ENCODE results near the gene LDLRAD2.

The LDLRAD2 gene

GRCh38 chr1:21867451-21867996 is 55.5 kb downstream of the LDLRAD2 start:
- Histone ChIP-seq H3K27me3 (replicated peaks in 2 of 5; ENCODE audit: control insufficient read depth in 4 of 5, insufficient read depth in 5 of 5, low read length in 4 of 5) (no peaks in the 10 kb centered on the region), H3K36me3 (ENCODE audit: control insufficient read depth in 4 of 4, insufficient read depth in 4 of 4, low read length in 3 of 4) (peaks cover 2 to 43% (median 15%) of the 10 kb centered on the region in 4 experiments), H3K27ac (ENCODE audit: insufficient read depth in 1 of 2, low read depth in 1 of 2, low read length in 2 of 2, poor library complexity in 1 of 2, severe bottlenecking in 2 of 2) (no peak overlapping the region), H3K4me1 (ENCODE audit: control extremely low read depth in 1 of 4, control insufficient read depth in 4 of 4, insufficient read depth in 4 of 4, low read length in 3 of 4) (peaks cover 0 to 13% (median 10%) of the 10 kb centered on the region in 4 experiments), H3K4me3 (ENCODE audit: control insufficient read depth in 1 of 7, extremely low read depth in 1 of 7, insufficient read depth in 4 of 7, low read depth in 2 of 7, low read length in 6 of 7) (no peak overlapping the region), H3K9me3 (ENCODE audit: control extremely low read depth in 1 of 5, control insufficient read depth in 4 of 5, insufficient read depth in 2 of 5, low read depth in 1 of 5, low read length in 4 of 5) (no peaks in the 10 kb centered on the region)
- WGBS (ENCODE audit: insufficient coverage): no CpG with 5 or more reads among the region's 5 CpGs
- CTCF ChIA-PET: interaction anchor here (0.7 to 2.3 kb wide), 6 partner anchors 15 to 97 kb away, joined by 3 to 9 read pairs (median 3); no protein-coding TSS in a partner anchor
- POLR2A ChIA-PET: no interaction called here
- no peak for DNase-seq

DNA sequence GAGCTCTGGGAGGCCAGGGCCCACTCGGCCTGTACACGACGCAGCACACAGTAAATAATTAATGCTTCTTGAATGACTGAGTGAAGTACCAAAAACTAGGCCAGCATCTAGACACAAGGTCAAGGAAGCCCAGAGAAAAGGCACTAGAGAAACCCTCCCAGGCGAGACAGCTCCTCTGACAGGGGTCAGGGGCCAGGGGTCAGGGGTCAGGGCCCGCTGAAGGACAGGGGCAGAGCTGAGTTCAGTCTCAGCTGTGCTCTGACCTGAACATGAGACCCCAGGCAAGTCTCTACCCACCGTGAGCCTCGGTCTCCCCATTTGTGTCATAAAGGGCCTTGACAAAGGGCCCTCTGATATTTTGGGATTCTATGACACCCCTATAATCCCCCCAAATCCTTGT is 56.4 kb downstream of the LDLRAD2 start:
- H3K9me3 ChIP-seq (ENCODE audit: control extremely low read depth in 1 of 5, control insufficient read depth in 4 of 5, insufficient read depth in 2 of 5, low read depth in 1 of 5, low read length in 4 of 5): no peaks in the 10 kb centered on the region
- POLR2A ChIA-PET: no interaction called here
- H3K27me3 ChIP-seq (replicated peaks in 2 of 5; ENCODE audit: control insufficient read depth in 4 of 5, insufficient read depth in 5 of 5, low read length in 4 of 5): no peaks in the 10 kb centered on the region
- DNase-seq: no peak
- 98% methylated on average over 7 of the region's 7 CpGs for WGBS (ENCODE audit: insufficient coverage)
- no peak overlapping the region for H3K4me3 ChIP-seq (ENCODE audit: control insufficient read depth in 1 of 7, extremely low read depth in 1 of 7, insufficient read depth in 4 of 7, low read depth in 2 of 7, low read length in 6 of 7)
- peaks cover 0 to 13% (median 10%) of the 10 kb centered on the region in 4 experiments for H3K4me1 ChIP-seq (ENCODE audit: control extremely low read depth in 1 of 4, control insufficient read depth in 4 of 4, insufficient read depth in 4 of 4, low read length in 3 of 4)
- CTCF ChIA-PET: interaction anchor here (1.3 to 2.3 kb wide), 2 partner anchors 45 to 96 kb away, joined by 3 to 9 read pairs; no protein-coding TSS in a partner anchor
- peaks cover 2 to 48% (median 14%) of the 10 kb centered on the region in 4 experiments for H3K36me3 ChIP-seq (ENCODE audit: control insufficient read depth in 4 of 4, insufficient read depth in 4 of 4, low read length in 3 of 4)
- H3K27ac ChIP-seq (ENCODE audit: insufficient read depth in 1 of 2, low read depth in 1 of 2, low read length in 2 of 2, poor library complexity in 1 of 2, severe bottlenecking in 2 of 2): no peak overlapping the region

DNA sequence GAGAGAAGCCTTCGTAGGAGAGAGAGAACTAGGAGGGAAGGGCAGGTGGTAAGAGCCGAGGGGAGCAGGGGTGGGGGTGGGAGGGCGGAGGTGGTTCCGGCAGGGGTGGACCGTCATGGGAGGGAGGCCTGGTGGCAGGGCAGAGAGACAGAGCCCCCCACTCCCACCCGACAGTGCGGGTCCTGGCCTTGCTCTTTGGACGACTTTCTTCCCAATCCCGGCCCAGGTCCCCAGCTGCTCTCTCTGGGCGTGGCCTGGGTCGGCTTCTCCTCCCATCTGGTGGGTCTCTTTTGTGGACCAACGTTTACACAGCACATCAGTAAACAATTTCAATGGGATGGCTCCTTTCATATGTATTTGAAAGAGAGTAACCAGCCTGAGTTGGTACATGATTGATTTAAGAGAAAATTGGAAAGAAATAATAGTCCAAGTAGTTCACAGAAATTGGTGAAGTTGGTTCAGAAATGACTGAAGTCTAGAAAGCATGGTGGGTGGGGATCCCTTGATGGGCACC is 56.9 kb downstream of the LDLRAD2 start:
- Histone ChIP-seq H3K4me3 (ENCODE audit: control insufficient read depth in 1 of 7, extremely low read depth in 1 of 7, insufficient read depth in 4 of 7, low read depth in 2 of 7, low read length in 6 of 7) (no peak overlapping the region), H3K27ac (ENCODE audit: insufficient read depth in 1 of 2, low read depth in 1 of 2, low read length in 2 of 2, poor library complexity in 1 of 2, severe bottlenecking in 2 of 2) (no peak overlapping the region), H3K27me3 (replicated peaks in 2 of 5; ENCODE audit: control insufficient read depth in 4 of 5, insufficient read depth in 5 of 5, low read length in 4 of 5) (no peaks in the 10 kb centered on the region), H3K4me1 (ENCODE audit: control extremely low read depth in 1 of 4, control insufficient read depth in 4 of 4, insufficient read depth in 4 of 4, low read length in 3 of 4) (peaks cover 0 to 13% (median 10%) of the 10 kb centered on the region in 4 experiments), H3K9me3 (ENCODE audit: control extremely low read depth in 1 of 5, control insufficient read depth in 4 of 5, insufficient read depth in 2 of 5, low read depth in 1 of 5, low read length in 4 of 5) (no peaks in the 10 kb centered on the region), H3K36me3 (ENCODE audit: control insufficient read depth in 4 of 4, insufficient read depth in 4 of 4, low read length in 3 of 4) (peaks cover 2 to 53% (median 15%) of the 10 kb centered on the region in 4 experiments)
- 100% methylated on average over 2 of the region's 12 CpGs for WGBS (ENCODE audit: insufficient coverage)
- ChIA-PET CTCF (interaction anchor here (1.3 kb wide), 1 partner anchor 30 kb away, joined by 3 read pairs; no protein-coding TSS in a partner anchor), POLR2A (no interaction called here)
- no peak for DNase-seq

- H3K27ac ChIP-seq (ENCODE audit: insufficient read depth in 1 of 2, low read depth in 1 of 2, low read length in 2 of 2, poor library complexity in 1 of 2, severe bottlenecking in 2 of 2): no peak overlapping the region
- CTCF ChIA-PET: interaction anchor here (1.3 kb wide), 1 partner anchor 30 kb away, joined by 3 read pairs; no protein-coding TSS in a partner anchor
- H3K4me1 ChIP-seq (ENCODE audit: control extremely low read depth in 1 of 4, control insufficient read depth in 4 of 4, insufficient read depth in 4 of 4, low read length in 3 of 4): peaks cover 0 to 13% (median 10%) of the 10 kb centered on the region in 4 experiments
- no peak for DNase-seq
- 98% methylated on average over 11 of the region's 13 CpGs for whole genome bisulfite sequencing (ENCODE audit: insufficient coverage)
- no peaks in the 10 kb centered on the region for H3K9me3 ChIP-seq (ENCODE audit: control extremely low read depth in 1 of 5, control insufficient read depth in 4 of 5, insufficient read depth in 2 of 5, low read depth in 1 of 5, low read length in 4 of 5)
- POLR2A ChIA-PET: no interaction called here
- H3K4me3 ChIP-seq (ENCODE audit: control insufficient read depth in 1 of 7, extremely low read depth in 1 of 7, insufficient read depth in 4 of 7, low read depth in 2 of 7, low read length in 6 of 7): no peak overlapping the region
- peaks cover 0 to 53% (median 16%) of the 10 kb centered on the region in 4 experiments for H3K36me3 ChIP-seq (ENCODE audit: control insufficient read depth in 4 of 4, insufficient read depth in 4 of 4, low read length in 3 of 4)
- no peaks in the 10 kb centered on the region for H3K27me3 ChIP-seq (replicated peaks in 2 of 5; ENCODE audit: control insufficient read depth in 4 of 5, insufficient read depth in 5 of 5, low read length in 4 of 5)
Measured at GRCh38 chr1:21869620-21870121, 57.6 kb downstream of the LDLRAD2 start.

- Histone ChIP-seq H3K27ac (ENCODE audit: insufficient read depth in 1 of 2, low read depth in 1 of 2, low read length in 2 of 2, poor library complexity in 1 of 2, severe bottlenecking in 2 of 2) (no peak overlapping the region), H3K36me3 (ENCODE audit: control insufficient read depth in 4 of 4, insufficient read depth in 4 of 4, low read length in 3 of 4) (peaks cover 0 to 55% (median 16%) of the 10 kb centered on the region in 4 experiments), H3K9me3 (ENCODE audit: control extremely low read depth in 1 of 5, control insufficient read depth in 4 of 5, insufficient read depth in 2 of 5, low read depth in 1 of 5, low read length in 4 of 5) (no peaks in the 10 kb centered on the region), H3K27me3 (replicated peaks in 2 of 5; ENCODE audit: control insufficient read depth in 4 of 5, insufficient read depth in 5 of 5, low read length in 4 of 5) (no peaks in the 10 kb centered on the region), H3K4me3 (ENCODE audit: control insufficient read depth in 1 of 7, extremely low read depth in 1 of 7, insufficient read depth in 4 of 7, low read depth in 2 of 7, low read length in 6 of 7) (no peak overlapping the region), H3K4me1 (ENCODE audit: control extremely low read depth in 1 of 4, control insufficient read depth in 4 of 4, insufficient read depth in 4 of 4, low read length in 3 of 4) (peaks cover 0 to 12% (median 10%) of the 10 kb centered on the region in 4 experiments)
- CTCF ChIA-PET: no interaction called here
- POLR2A ChIA-PET: no interaction called here
- WGBS (ENCODE audit: insufficient coverage): 96% methylated on average over 15 of the region's 15 CpGs
- no peak for DNase-seq
Measured at GRCh38 chr1:21870611-21871010, 58.5 kb downstream of the LDLRAD2 start.

DNA sequence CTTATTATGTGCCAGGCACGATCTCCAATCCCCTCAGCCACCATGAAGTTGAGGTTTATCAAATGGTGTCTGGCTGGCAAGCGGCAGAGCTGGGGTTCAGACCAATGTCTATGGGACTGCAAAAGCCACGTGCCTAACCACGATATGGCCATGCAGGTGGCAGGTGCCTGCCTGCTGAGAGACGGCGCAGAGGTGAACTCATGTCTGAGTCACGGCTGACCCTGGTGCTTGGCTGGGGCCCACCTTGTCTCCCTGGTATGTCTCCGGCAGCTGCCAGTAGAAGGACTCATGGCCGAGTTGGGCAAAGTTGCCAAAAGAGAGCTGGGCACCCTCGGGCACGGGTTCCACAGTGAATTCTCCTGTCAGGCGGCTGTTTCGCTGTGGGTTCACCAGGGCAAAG is 59.9 kb downstream of the LDLRAD2 start:
- no peak for DNase-seq
- Histone ChIP-seq H3K27ac (ENCODE audit: insufficient read depth in 1 of 2, low read depth in 1 of 2, low read length in 2 of 2, poor library complexity in 1 of 2, severe bottlenecking in 2 of 2) (no peak overlapping the region), H3K36me3 (ENCODE audit: control insufficient read depth in 4 of 4, insufficient read depth in 4 of 4, low read length in 3 of 4) (peaks cover 0 to 66% (median 16%) of the 10 kb centered on the region in 4 experiments), H3K4me1 (ENCODE audit: control extremely low read depth in 1 of 4, control insufficient read depth in 4 of 4, insufficient read depth in 4 of 4, low read length in 3 of 4) (no peaks in the 10 kb centered on the region), H3K4me3 (ENCODE audit: control insufficient read depth in 1 of 7, extremely low read depth in 1 of 7, insufficient read depth in 4 of 7, low read depth in 2 of 7, low read length in 6 of 7) (no peak overlapping the region), H3K9me3 (ENCODE audit: control extremely low read depth in 1 of 5, control insufficient read depth in 4 of 5, insufficient read depth in 2 of 5, low read depth in 1 of 5, low read length in 4 of 5) (no peaks in the 10 kb centered on the region), H3K27me3 (replicated peaks in 2 of 5; ENCODE audit: control insufficient read depth in 4 of 5, insufficient read depth in 5 of 5, low read length in 4 of 5) (no peaks in the 10 kb centered on the region)
- ChIA-PET CTCF (interaction anchor here (1.5 kb wide), 1 partner anchor 92 kb away, joined by 4 read pairs; no protein-coding TSS in a partner anchor), POLR2A (no interaction called here)
- WGBS (ENCODE audit: insufficient coverage): 96% methylated on average over 12 of the region's 13 CpGs

DNA sequence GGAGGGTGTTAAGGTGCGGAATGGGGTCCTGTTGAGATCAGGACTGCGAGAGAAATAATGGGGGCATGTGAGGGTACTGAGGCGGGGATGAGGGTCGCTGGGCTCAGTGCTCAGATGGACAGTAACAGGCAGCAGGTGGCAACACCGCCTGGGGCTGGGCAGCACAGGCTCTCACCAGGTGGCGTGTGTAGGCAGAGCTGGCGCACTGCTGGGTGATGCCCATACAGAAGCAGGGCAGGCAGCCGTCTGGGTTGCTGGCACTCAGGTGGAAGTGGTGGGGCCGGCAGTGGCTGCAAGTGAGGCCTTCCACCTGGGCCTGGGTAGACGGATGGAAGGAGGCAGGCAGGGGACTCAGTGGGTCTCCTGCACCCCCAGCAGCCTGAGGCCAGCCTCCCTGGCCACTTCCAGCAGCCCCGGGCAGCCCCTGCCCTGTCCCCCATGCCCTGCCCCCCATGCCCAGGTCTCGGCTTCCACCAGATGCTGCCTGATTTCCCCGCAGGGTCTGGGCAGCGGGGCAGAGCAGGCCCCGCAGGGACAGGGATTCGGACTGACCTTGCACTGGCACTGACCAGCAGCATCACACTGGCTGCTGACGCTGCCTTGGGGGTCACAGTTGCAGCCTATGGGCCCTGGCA is 60.5 kb downstream of the LDLRAD2 start:
- WGBS (ENCODE audit: insufficient coverage): 97% methylated on average over 14 of the region's 17 CpGs
- ChIA-PET POLR2A (no interaction called here), CTCF (interaction anchor here (1.5 kb wide), 1 partner anchor 91 kb away, joined by 4 read pairs; no protein-coding TSS in a partner anchor)
- no peaks in the 10 kb centered on the region for H3K4me1 ChIP-seq (ENCODE audit: control extremely low read depth in 1 of 4, control insufficient read depth in 4 of 4, insufficient read depth in 4 of 4, low read length in 3 of 4)
- peaks cover 0 to 70% (median 16%) of the 10 kb centered on the region in 4 experiments for H3K36me3 ChIP-seq (ENCODE audit: control insufficient read depth in 4 of 4, insufficient read depth in 4 of 4, low read length in 3 of 4)
- DNase-seq: no peak
- no peak overlapping the region for H3K27ac ChIP-seq (ENCODE audit: insufficient read depth in 1 of 2, low read depth in 1 of 2, low read length in 2 of 2, poor library complexity in 1 of 2, severe bottlenecking in 2 of 2)
- H3K27me3 ChIP-seq (replicated peaks in 2 of 5; ENCODE audit: control insufficient read depth in 4 of 5, insufficient read depth in 5 of 5, low read length in 4 of 5): no peaks in the 10 kb centered on the region
- H3K9me3 ChIP-seq (ENCODE audit: control extremely low read depth in 1 of 5, control insufficient read depth in 4 of 5, insufficient read depth in 2 of 5, low read depth in 1 of 5, low read length in 4 of 5): no peaks in the 10 kb centered on the region
- H3K4me3 ChIP-seq (ENCODE audit: control insufficient read depth in 1 of 7, extremely low read depth in 1 of 7, insufficient read depth in 4 of 7, low read depth in 2 of 7, low read length in 6 of 7): no peak overlapping the region
